ENCODE results near the gene DPF3.

DNA sequence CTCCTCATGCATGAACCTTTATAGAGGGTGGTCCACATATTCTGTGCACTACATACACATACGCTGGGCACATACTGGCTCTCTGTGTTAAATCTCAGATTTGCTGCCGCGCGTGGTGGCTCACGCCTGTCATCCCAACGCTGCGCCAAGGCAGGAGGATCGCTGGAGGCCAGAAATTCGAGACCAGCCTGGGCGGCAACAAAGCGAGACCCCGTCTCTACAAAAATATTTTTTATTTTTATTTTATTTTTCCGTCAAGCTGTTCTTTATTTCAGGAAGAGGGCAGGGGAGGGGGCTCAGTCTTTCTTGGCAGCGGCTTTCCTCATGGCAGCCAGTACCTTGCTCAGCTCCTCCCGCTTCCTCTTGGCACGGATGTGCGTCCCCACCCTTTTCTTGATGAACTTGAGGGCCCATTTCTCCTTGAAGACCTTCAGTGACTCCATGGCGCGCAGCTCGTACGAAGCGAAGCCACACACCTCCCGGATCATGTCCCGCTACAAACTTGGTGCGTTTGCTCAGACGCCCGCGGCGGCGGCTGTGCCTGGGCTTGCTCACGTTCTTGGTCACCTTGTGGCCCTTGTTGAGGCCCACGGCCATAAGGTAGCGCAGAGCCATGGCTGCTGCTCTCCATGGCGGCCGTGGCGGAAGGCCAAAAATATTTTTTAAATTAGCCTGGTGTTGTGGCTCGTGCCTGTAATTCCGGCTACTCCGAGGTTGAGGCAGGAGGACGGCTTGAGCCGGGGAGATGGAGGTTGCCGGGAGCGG, 35.6 kb upstream of the DPF3 start:
- TF ChIP-seq EZH2 (IDR thresholded peaks at IDR 0.05; ENCODE audit: insufficient read depth, poor library complexity, severe bottlenecking) (no peak), EZH2phosphoT487 (IDR thresholded peaks at IDR 0.05; ENCODE audit: insufficient read depth, low read depth) (no peak)

Data from GM23248 (cell line).